ENCODE measurements around the gene KCNK4.
A peak's percentile ranks its signal among the peaks of the same experiment; 100 is the strongest.

Gene KCNK4

GRCh38 chr11:64334764-64335735 lies 43.9 kb downstream of the KCNK4 start:
- TF ChIP-seq REST (IDR thresholded peaks at IDR 0.05; ENCODE audit: low read depth) (no peak), EGR1 (IDR thresholded peaks at IDR 0.05) (peak; percentile 89), FOXM1 (IDR thresholded peaks at IDR 0.05; ENCODE audit: borderline replicate concordance, low read depth) (no peak), TEAD4 (IDR thresholded peaks at IDR 0.05) (peak; percentile 89), CREB1 (IDR thresholded peaks at IDR 0.05; ENCODE audit: low read depth) (no peak), EP300 (IDR thresholded peaks at IDR 0.05; ENCODE audit: borderline replicate concordance) (peak; percentile 78; the same call in 1 of the 2 replicates), RAD21 (IDR thresholded peaks at IDR 0.05; ENCODE audit: low read depth) (no peak), YY1 (IDR thresholded peaks at IDR 0.05; ENCODE audit: low read depth) (no peak; the same call in 1 of the 2 replicates), ZBTB7A (IDR thresholded peaks at IDR 0.05; ENCODE audit: low read depth) (peak; percentile 91), NFIC (IDR thresholded peaks at IDR 0.05) (peak; percentile 44; the same call in 1 of the 2 replicates), CEBPB (IDR thresholded peaks at IDR 0.05) (peak; percentile 99), TAF1 (IDR thresholded peaks at IDR 0.05; ENCODE audit: low read depth) (no peak), TCF12 (IDR thresholded peaks at IDR 0.05; ENCODE audit: low read depth) (peak; percentile 89)
- TF ChIP-seq, protein P1, sequence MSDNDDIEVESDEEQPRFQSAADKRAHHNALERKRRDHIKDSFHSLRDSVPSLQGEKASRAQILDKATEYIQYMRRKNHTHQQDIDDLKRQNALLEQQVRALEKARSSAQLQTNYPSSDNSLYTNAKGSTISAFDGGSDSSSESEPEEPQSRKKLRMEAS (IDR thresholded peaks at IDR 0.05), result peak; percentile 84
- TF ChIP-seq, protein P2, sequence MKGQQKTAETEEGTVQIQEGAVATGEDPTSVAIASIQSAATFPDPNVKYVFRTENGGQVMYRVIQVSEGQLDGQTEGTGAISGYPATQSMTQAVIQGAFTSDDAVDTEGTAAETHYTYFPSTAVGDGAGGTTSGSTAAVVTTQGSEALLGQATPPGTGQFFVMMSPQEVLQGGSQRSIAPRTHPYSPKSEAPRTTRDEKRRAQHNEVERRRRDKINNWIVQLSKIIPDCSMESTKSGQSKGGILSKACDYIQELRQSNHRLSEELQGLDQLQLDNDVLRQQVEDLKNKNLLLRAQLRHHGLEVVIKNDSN (IDR thresholded peaks at IDR 0.05), result no peak; the same call in 1 of the 2 replicates

DNA sequence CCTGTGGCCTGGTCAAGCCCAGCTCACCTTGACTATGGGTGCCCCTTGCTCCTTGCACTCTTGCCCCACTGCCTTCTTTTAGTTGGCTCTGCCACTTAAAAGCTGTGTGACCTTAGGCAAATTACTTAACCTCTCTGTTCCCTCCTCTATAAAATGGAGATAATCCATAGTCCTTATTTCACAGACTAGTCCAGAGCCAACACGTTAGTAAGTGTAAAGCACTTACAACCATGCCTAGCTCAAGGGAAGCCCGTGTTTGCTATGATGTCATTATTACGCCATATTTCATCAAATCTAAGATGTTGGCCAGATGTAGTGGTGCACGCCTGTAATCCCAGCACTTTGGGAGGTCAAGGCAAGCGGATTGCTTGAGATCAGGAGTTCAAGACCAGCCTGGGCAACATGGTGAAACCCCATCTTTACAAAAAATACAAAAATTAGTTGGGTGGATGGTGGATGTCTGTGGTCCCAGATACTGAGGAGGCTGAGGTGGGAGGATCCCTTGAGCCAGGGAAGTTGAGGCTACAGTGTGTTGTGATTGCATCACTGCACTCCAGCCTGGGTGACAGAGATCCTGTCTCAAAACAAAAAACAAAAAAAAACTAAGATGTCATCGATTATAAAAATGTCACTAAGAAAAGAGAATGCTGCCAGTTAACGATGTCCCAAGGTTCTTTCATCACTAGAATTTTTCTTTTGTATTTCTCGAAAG lies 46.6 kb downstream of the KCNK4 start:
- TF ChIP-seq YY1 (IDR thresholded peaks at IDR 0.05; ENCODE audit: low read depth), result no peak
- TF ChIP-seq NFIC (IDR thresholded peaks at IDR 0.05), result no peak
- no peak for TF ChIP-seq EGR1 (IDR thresholded peaks at IDR 0.05)
- no peak for TF ChIP-seq CREB1 (IDR thresholded peaks at IDR 0.05; ENCODE audit: low read depth)
- TF ChIP-seq CEBPB (IDR thresholded peaks at IDR 0.05), result no peak
- TF ChIP-seq EP300 (IDR thresholded peaks at IDR 0.05; ENCODE audit: borderline replicate concordance), result no peak
- no peak for TF ChIP-seq TEAD4 (IDR thresholded peaks at IDR 0.05)
- TF ChIP-seq ZBTB7A (IDR thresholded peaks at IDR 0.05; ENCODE audit: low read depth), result no peak
- TF ChIP-seq TCF12 (IDR thresholded peaks at IDR 0.05; ENCODE audit: low read depth), result no peak
- TF ChIP-seq REST (IDR thresholded peaks at IDR 0.05; ENCODE audit: low read depth), result no peak

DNA sequence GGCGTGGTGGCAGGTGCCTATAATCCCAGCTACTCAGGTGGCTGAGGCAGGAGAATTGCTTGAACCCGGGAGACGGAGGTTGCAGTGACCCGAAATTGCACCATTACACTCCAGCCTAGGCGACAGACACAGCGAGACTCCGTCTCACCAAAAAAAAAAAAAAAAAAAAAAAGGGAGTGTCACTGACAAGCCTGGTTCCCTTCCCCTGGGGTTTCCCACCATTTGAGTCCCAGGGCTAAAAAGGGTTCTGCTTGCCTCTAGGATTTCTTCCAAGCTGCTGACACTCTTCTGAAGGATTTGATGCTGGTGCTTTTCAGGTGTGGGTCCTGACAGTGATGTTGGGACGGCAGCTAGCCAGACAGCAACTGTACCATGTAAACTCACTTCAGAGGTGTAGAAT lies 47.6 kb downstream of the KCNK4 start:
- TF ChIP-seq FOXM1 (IDR thresholded peaks at IDR 0.05; ENCODE audit: borderline replicate concordance, low read depth) (no peak), TCF12 (IDR thresholded peaks at IDR 0.05; ENCODE audit: low read depth) (no peak), YY1 (IDR thresholded peaks at IDR 0.05; ENCODE audit: low read depth) (no peak), TEAD4 (IDR thresholded peaks at IDR 0.05) (no peak), CEBPB (IDR thresholded peaks at IDR 0.05) (no peak), EGR1 (IDR thresholded peaks at IDR 0.05) (no peak), REST (IDR thresholded peaks at IDR 0.05; ENCODE audit: low read depth) (no peak), NFIC (IDR thresholded peaks at IDR 0.05) (no peak), TAF1 (IDR thresholded peaks at IDR 0.05; ENCODE audit: low read depth) (no peak), ZBTB7A (IDR thresholded peaks at IDR 0.05; ENCODE audit: low read depth) (no peak), EP300 (IDR thresholded peaks at IDR 0.05; ENCODE audit: borderline replicate concordance) (no peak)
- TF ChIP-seq, protein P1 (IDR thresholded peaks at IDR 0.05), result no peak
- TF ChIP-seq, protein P2 (IDR thresholded peaks at IDR 0.05), result no peak

All from Ishikawa (cell line).